HG03469 (cell line): Measurements from ENCODE around the gene CCT3.
"Not testable (repeated sequence)": the region's sequence is repeated elsewhere in the genome, so short reads cannot be mapped to it uniquely, and the experiment has no call there.

Source experiments
- ATAC-seq: cut with Tn5 transposase; IDR thresholded peaks from one replicate; pipeline ENCODE4 v1.9.1; 2021; ENCODE audit warnings: mild to moderate bottlenecking, moderate library complexity, moderate number of reproducible peaks; ENCODE audit not compliant: unreplicated experiment

Gene CCT3

GRCh38 chr1:156337052-156337887 lies 822 bp downstream of the CCT3 start:
- ATAC-seq: no peak

- ATAC-seq: no peak
Measured at GRCh38 chr1:156336242-156336641, 1.9 kb downstream of the CCT3 start.

GRCh38 chr1:156323179-156323578 lies 14.9 kb downstream of the CCT3 start:
- ATAC-seq: not testable (repeated sequence)

GRCh38 chr1:156320560-156320959 lies 17.5 kb downstream of the CCT3 start:
- no peak for ATAC-seq

GRCh38 chr1:156319664-156320063 lies 18.4 kb downstream of the CCT3 start:
- ATAC-seq: no peak

- ATAC-seq: no peak
Measured at GRCh38 chr1:156316909-156317308, 21.2 kb downstream of the CCT3 start.

- ATAC-seq: no peak
Measured at GRCh38 chr1:156310962-156311361, 27.1 kb downstream of the CCT3 start.

- ATAC-seq: no peak
Measured at GRCh38 chr1:156308078-156308477, 30.0 kb downstream of the CCT3 start.

- ATAC-seq: no peak
Measured at GRCh38 chr1:156305215-156305614, 32.9 kb downstream of the CCT3 start.

- no peak for ATAC-seq
Measured at GRCh38 chr1:156303241-156303640, 34.9 kb downstream of the CCT3 start.

- ATAC-seq: no peak
Measured at GRCh38 chr1:156298852-156299357, 39.2 kb downstream of the CCT3 start, which contains the start of gene VHLL. VHLL (minus strand) TSS chr1:156299307; CDS start chr1:156299189, 118 bp downstream.

- no peak for ATAC-seq
Measured at GRCh38 chr1:156295391-156295947, 42.6 kb downstream of the CCT3 start, which contains the start of gene GLMP. GLMP (minus strand) TSS chr1:156295679; CDS start chr1:156295645, 34 bp downstream.

GRCh38 chr1:156293895-156294294 lies 44.2 kb downstream of the CCT3 start:
- ATAC-seq: no peak

GRCh38 chr1:156293098-156293434 lies 45.0 kb downstream of the CCT3 start:
- ATAC-seq: no peak

GRCh38 chr1:156291226-156292061 lies 46.6 kb downstream of the CCT3 start:
- ATAC-seq: no peak

- ATAC-seq: no peak
Measured at GRCh38 chr1:156289857-156290256, 48.2 kb downstream of the CCT3 start.

GRCh38 chr1:156286061-156286460 lies 52.0 kb downstream of the CCT3 start:
- no peak for ATAC-seq

- ATAC-seq: no peak
Measured at GRCh38 chr1:156285437-156285836, 52.7 kb downstream of the CCT3 start.

GRCh38 chr1:156284757-156285156 lies 53.3 kb downstream of the CCT3 start:
- no peak for ATAC-seq

GRCh38 chr1:156284112-156284511 lies 54.0 kb downstream of the CCT3 start, which contains the start of gene TMEM79:
TMEM79 (plus strand) TSS chr1:156284325; CDS start chr1:156285227, 902 bp downstream.
- no peak for ATAC-seq

- no peak for ATAC-seq
Measured at GRCh38 chr1:156283521-156283920, 54.6 kb downstream of the CCT3 start.
